Smooth muscle cell (in vitro differentiated cells): ENCODE results near the gene C19orf33. TPM values are rescaled to one million over a fixed set of nuclear protein-coding genes. Genes with fewer than 3 reads are reported as not detected.
A peak's percentile ranks its signal among the peaks of the same experiment; 100 is the strongest.

Experiments
- DNase-seq: peaks from one replicate; lab custom pipeline; 2025; ENCODE audit not compliant: unreplicated experiment; lab: John Stamatoyannopoulos, UW
- H2AFZ ChIP-seq: fragments of 200-600 bp; sonication (generic); 2 replicates; pipeline ENCODE4 v1.6.0; 2016; ENCODE audit warnings: antibody characterized with exemption, low read depth, mild to moderate bottlenecking
- H3F3A ChIP-seq: fragments of 200-600 bp; sonication (generic); 2 replicates; pipeline ENCODE4 v1.6.0; 2017; ENCODE audit warnings: antibody characterized with exemption, low read depth
- H3K27ac ChIP-seq: fragments of 200-600 bp; sonication (generic); 2 replicates; pipeline ENCODE4 v1.5.1; 2016; ENCODE audit warnings: low read depth, mild to moderate bottlenecking
- H3K27me3 ChIP-seq: fragments of 200-600 bp; sonication (generic); 2 replicates; pipeline ENCODE4 v1.6.1; 2016; ENCODE audit warnings: low read depth, mild to moderate bottlenecking
- H3K36me3 ChIP-seq: fragments of 200-600 bp; sonication (generic); 2 replicates; pipeline ENCODE4 v1.5.1; 2016; ENCODE audit warnings: low read depth
- H3K4me1 ChIP-seq: fragments of 200-600 bp; sonication (generic); 2 replicates; pipeline ENCODE4 v1.5.1; 2016; ENCODE audit warnings: low read depth
- H3K4me2 ChIP-seq: fragments of 200-600 bp; sonication (generic); 2 replicates; pipeline ENCODE4 v1.6.0; 2016; ENCODE audit warnings: mild to moderate bottlenecking
- H3K4me3 ChIP-seq: fragments of 200-600 bp; sonication (generic); 2 replicates; pipeline ENCODE4 v1.5.1; 2016; ENCODE audit warnings: mild to moderate bottlenecking
- H3K79me2 ChIP-seq: fragments of 200-600 bp; sonication (generic); 2 replicates; pipeline ENCODE4 v1.6.0; 2016; ENCODE audit warnings: low read depth, mild to moderate bottlenecking
- H3K9ac ChIP-seq: fragments of 200-600 bp; sonication (generic); 2 replicates; pipeline ENCODE4 v1.6.0; 2016; ENCODE audit warnings: low read depth
- H3K9me3 ChIP-seq: fragments of 200-600 bp; sonication (generic); replicated peaks from 2 replicates; pipeline ENCODE4 v1.5.1; 2016; ENCODE audit warnings: low read depth
- H4K20me1 ChIP-seq: fragments of 200-600 bp; sonication (generic); 2 replicates; pipeline ENCODE4 v1.6.0; 2016; ENCODE audit warnings: low read depth
- CTCF ChIP-seq: fragments of 200-600 bp; sonication (generic); IDR thresholded peaks from 2 replicates; pipeline ENCODE4 v1.5.1; 2017; ENCODE audit warnings: borderline replicate concordance, mild to moderate bottlenecking, antibody characterized with exemption; ENCODE audit not compliant: insufficient read depth, poor library complexity, severe bottlenecking
- WGBS: methylation state at CpG from one replicate; pipeline ENCODE4 v1.1.7; 2016; ENCODE audit warnings: low lambda C conversion rate; 5-methylcytosine and 5-hydroxymethylcytosine counted together
- polyA plus RNA-seq: library from polyadenylated mRNA; unstranded; fragments of >200 nt; fragmentation: Nextera tagmentation; extraction: Ambion mirVana; gene quantifications from 2 replicates; pipeline ENCODE4 v1.2.1, GENCODE V29; 2016
- total RNA-seq: library from RNA; depleted of rRNA; stranded (reverse); fragments of >200 nt; gene quantifications from 2 replicates; pipeline ENCODE4 v1.2.3, GENCODE V29; 2014

C19orf33 gene
- total and polyA plus RNA-seq, 2 experiments from 2014 or later: 22.1 to 136 TPM

GRCh38 chr19:38294090-38294489 lies 10.0 kb upstream of the C19orf33 start:
- no peaks in the 10 kb centered on the region for H3K79me2 ChIP-seq
- no peaks in the 10 kb centered on the region for H4K20me1 ChIP-seq
- H3K27ac ChIP-seq: no peak overlapping the region
- DNase-seq: no peak
- TF ChIP-seq CTCF: no peak
- H2AFZ ChIP-seq: no peak overlapping the region
- H3K4me2 ChIP-seq: no peak overlapping the region
- H3K4me1 ChIP-seq: peaks cover 6% of the 10 kb centered on the region
- no peak overlapping the region for H3K9ac ChIP-seq
- H3F3A ChIP-seq: peaks cover 6% of the 10 kb centered on the region
- no peaks in the 10 kb centered on the region for H3K27me3 ChIP-seq
- no peak overlapping the region for H3K4me3 ChIP-seq
- H3K9me3 ChIP-seq: no peaks in the 10 kb centered on the region
- 75% methylated on average over 8 of the region's 8 CpGs for WGBS
- no peaks in the 10 kb centered on the region for H3K36me3 ChIP-seq

GRCh38 chr19:38298821-38299680 lies 5.0 kb upstream of the C19orf33 start:
- Histone ChIP-seq H3F3A (peaks cover 13% of the 10 kb centered on the region), H3K4me3 (no peak overlapping the region), H3K36me3 (no peaks in the 10 kb centered on the region), H4K20me1 (no peaks in the 10 kb centered on the region), H3K27me3 (no peaks in the 10 kb centered on the region), H3K9ac (peak overlapping the region; percentile 18), H3K4me2 (peak overlapping the region; percentile 61), H3K27ac (peak overlapping the region; percentile 54), H2AFZ (no peak overlapping the region), H3K4me1 (no peaks in the 10 kb centered on the region), H3K9me3 (no peaks in the 10 kb centered on the region), H3K79me2 (no peaks in the 10 kb centered on the region)
- DNase-seq: no peak
- no peak for TF ChIP-seq CTCF
- 11% methylated on average over 11 of the region's 11 CpGs for WGBS

- H3K27me3 ChIP-seq: no peaks in the 10 kb centered on the region
- peak overlapping the region; percentile 45 for H3K4me3 ChIP-seq
- no peaks in the 10 kb centered on the region for H3K36me3 ChIP-seq
- H2AFZ ChIP-seq: no peak overlapping the region
- WGBS: 68% methylated on average over 27 of the region's 27 CpGs
- peak overlapping the region; percentile 65 for H3K27ac ChIP-seq
- peak overlapping the region; percentile 33 for H3K9ac ChIP-seq
- TF ChIP-seq CTCF: no peak
- H4K20me1 ChIP-seq: no peaks in the 10 kb centered on the region
- peaks cover 7% of the 10 kb centered on the region for H3F3A ChIP-seq
- H3K9me3 ChIP-seq: no peaks in the 10 kb centered on the region
- peak overlapping the region; percentile 73 for H3K4me2 ChIP-seq
- DNase-seq: no peak
- no peaks in the 10 kb centered on the region for H3K79me2 ChIP-seq
- peaks cover 9% of the 10 kb centered on the region for H3K4me1 ChIP-seq
Measured at GRCh38 chr19:38304352-38304865, 358 bp downstream of the C19orf33 start.
